Left colon (tissue), 2 donors: ENCODE data around the gene ZDHHC8. TPM values are rescaled to one million over a fixed set of nuclear protein-coding genes. Genes with fewer than 3 reads are reported as not detected.

ENCODE experiments used
- ATAC-seq: fragments of 200-7000 bp; cut with Tn5 transposase; one replicate; pipeline ENCODE4 v1.9.1; 2020; ENCODE audit warnings: mild to moderate bottlenecking, moderate library complexity
- DNase-seq, 2 donors: peaks; one replicate each; pipeline ENCODE4 v3.0.0-alpha.2; 2020
- intact Hi-C, 2 donors: fragments of 100-400 bp; cut with DNase I in 1 of 2; cut with micrococcal nuclease in 1 of 2; formaldehyde crosslinking; loops; one replicate each; pipeline versions ENCODE4 v1.11.2 to v1.14.0; 2022; cut with DNase I, micrococcal nuclease
- total RNA-seq, 2 donors: library from RNA; stranded (reverse); fragmentation: NEBNext Ultra II Directional; extraction: Animal tissue kit (Norgen Biotek cat#: 25700); gene quantifications; one replicate each; pipeline ENCODE4 v1.2.1, GENCODE V29; 2021
- donor health status: DM: no; HTN: no; CAD: no.
- donor health status: DM: yes; HTN: yes; CAD: no.

ZDHHC8 gene
- total RNA-seq, 2 donors from 2014 or later: 36.9 to 37.0 TPM

- peak; percentile 12 for ATAC-seq
- DNase-seq: no peak
- intact Hi-C loops: no loop called here
These were observed 20.4 kb upstream of the ZDHHC8 start for GRCh38 chr22:20111045-20111688.

DNA sequence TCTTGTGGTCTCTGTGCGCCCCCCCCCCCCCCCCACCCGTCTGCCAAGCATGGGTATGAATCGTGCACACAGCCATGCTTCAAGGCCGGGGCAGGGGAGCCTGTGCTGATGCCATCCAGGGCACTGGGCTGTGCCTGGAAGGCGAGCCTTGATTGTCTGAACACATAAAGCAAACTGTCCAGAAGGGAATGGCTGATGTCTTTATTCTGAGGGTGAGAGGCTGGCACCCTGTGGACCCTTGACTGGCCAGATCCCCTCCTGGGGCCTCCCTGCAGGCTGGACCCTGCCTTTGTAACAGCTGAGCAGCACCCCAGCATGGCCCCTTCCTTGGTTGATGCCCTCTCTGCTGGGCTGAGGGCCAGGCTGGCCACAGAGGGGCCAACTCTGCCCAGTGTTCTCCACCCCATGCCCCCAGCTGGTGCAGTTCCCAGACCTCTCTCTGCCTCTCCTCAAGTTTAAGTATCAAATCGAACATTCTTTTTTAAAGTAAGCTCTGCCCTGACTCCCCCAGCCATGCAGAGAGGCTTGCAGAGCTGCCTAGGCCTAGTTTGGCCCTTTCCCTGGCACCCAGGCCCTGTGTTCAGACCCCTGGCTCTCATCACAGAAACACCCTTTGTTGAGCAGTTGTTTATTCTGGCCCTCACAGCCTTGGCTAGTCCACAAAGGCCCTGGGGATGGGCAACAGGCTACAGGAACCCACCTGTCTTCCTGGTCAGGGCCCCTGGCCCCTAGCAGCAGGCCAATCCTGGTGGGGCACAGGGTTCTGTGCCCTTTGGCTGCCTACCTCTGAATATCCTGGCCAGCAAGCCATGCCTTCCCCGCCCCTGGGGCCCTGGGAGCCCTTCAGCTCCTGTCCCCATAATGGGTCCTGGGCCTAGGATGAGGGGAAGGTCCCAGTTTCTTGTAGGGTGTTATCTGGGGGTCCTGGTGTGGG, 19.6 kb upstream of the ZDHHC8 start:
- intact Hi-C loops: no loop called here
- no peak for DNase-seq

GRCh38 chr22:20112623-20113511, 18.7 kb upstream of the ZDHHC8 start:
- intact Hi-C loops: no loop called here
- DNase-seq (no peak), ATAC-seq (no peak)

More for the DNA sequence above, 19.6 kb upstream of the ZDHHC8 start:
- no peak for ATAC-seq

DNA sequence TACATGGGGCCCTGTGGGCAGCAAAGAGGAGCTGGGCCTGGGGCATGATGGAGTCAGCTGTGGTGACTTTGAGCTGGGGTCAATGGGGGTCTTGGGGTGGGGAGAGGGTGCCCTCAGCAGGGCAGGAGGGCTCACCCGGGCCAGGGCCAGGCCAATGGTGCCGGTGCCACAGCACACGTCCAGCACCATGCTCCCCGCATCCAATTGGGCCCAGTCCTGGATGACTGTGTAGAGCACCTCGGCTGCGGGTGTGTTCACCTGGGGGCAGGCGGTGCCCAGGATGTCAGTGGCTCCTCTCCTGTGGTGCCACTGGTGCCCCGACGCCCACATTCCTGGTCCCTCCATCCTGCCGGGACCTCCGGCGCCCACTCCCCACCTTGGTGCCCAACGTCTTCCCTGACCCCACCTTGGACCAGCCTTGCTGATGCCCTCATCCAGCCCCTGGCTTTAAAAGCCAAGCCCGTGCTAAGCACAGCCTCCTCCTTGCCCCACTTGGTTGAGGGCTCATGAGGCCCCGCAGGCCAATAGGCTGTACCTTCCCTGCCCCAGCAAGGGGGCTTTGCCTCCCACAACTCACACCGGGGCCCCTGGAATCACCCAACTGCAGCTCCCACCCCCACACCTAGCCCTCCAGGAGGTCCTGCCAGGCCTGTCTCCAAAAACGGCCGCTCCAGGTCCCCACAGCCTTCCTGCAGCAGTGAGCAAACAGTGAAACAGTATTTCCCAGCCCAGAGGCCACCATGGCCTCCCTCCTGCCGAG, 17.9 kb upstream of the ZDHHC8 start:
- no peak for ATAC-seq
- DNase-seq: no peak
- intact Hi-C loops: no loop called here

DNA sequence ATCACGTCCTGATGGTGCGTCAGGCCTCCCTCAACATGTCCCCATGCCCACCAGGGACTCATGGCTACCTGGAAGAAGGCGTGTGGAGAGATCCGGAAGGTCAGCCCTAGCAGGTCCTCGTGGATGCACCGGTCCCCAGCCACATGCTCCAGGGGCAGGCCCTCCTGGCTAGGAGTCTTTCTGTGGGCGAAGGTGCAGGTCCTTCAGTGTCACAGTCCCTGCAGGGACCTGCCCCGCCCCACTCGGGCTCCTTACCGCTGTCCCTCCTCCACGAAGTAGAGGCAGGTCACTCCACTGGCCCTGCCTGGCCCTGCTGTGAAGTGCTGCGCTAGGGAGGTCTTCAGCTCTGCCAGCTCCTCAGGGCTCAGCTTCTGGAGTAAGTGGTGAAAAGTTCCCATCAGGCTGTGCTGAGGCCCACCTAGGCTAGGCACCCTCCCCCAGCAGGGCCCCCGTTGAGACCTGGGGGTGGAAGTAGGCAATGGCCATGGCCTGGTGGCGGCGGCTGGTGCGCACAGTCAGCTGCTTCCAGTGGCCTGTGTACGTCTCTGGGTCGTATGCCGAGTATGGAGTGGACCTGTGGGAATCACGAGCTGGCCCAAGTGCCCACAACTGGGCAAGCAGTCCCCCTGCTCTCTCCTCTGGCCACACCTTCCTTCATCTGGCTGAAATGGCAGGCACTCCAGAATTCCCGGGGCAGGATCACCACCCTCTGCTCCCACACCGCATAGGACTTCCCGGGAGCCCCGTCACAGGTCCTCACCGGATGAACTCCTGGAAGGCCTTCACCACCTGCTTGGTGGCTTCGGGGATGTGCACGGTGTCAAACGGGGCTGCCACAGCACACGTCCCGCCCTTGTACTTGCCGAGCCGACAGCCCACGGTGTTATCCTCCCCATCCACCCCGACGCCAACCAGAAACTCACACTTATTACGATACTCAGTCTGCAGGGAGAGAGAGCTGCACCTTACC, 16.8 kb upstream of the ZDHHC8 start:
- DNase-seq: no peak
- intact Hi-C loops: no loop called here
- ATAC-seq: no peak

- DNase-seq: no peak
These were observed 15.8 kb upstream of the ZDHHC8 start, which contains the start of gene RANBP1 for GRCh38 chr22:20115691-20116375. TSS of gene RANBP1 (plus strand) at chr22:20116104. CDS start at chr22:20116185, 81 bp downstream.

DNA sequence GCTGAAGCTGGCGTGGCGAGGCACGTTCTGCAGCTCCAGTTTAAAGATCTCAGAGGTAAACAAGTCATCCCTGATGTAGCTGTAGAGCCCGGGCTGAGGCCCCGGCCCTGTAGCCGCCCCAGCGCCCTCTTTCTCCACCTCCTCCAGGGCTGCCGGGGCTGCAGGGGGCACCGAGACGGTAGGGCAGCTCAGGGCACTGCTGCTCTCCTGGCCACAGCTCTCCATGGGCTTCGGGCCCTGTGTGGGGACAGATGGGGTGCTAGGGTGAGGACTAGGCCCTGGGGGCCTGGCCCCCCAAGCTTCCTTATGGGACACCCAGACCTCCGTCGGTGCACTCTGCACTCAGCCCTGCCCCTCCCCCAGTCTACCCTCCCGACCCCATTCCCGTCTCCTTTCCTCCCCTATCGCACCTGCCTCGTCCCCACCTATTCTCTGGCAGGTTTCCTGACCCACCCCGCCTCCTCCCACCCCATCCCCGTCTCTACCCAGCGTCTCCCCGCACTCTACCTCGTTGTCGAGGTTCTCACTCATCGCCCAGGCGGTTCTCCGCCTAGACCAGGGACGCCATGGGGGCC, 15.1 kb upstream of the ZDHHC8 start:
- ATAC-seq (peak; percentile 8), DNase-seq (peak; percentile 54 to 59)
- intact Hi-C loops: no loop called here

More at GRCh38 chr22:20115691-20116375, 15.8 kb upstream of the ZDHHC8 start, which contains the start of gene RANBP1:
- intact Hi-C loops: no loop called here
- ATAC-seq: no peak

DNA sequence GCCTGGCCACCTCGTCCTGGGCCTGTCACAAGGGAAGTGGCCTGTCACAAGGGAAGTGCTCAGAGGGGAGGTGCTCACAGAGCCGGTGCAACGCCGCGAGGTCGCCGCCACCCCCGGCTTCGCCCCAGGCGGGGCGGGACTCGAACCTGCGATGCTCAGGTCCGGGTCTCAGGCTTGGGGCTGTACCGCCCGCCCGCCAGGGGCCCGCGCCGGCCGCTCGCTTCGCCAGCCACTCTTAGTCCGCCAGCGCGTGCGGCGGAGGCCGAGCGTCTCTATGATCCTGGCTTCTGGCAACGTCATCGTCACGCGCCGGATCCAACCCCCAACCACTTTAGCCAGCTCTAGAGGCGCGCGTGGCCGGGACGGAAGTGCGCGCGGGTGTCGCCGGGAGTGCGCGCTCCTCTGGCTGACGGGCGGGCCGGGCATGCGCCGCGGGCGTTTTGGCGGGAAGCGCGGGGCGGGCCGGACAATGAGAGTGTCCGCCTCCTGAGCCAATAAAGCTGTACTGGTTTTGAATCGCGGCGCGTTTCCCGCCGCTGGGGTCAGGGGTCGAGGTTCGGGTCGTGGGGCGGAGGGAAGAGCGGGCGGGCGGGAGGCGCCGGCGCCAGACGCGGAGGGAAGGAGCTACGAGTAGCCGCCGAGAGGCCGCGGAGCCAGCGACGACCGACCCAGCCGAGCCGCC, 14.5 kb upstream of the ZDHHC8 start, which contains the start of gene TRMT2A:
Gene TRMT2A, minus strand, starts transcription at position 276 of the 682 bp plus-strand sequence. CDS start 320 bp downstream, outside the sequence.
- peak; percentile 97 to 99 for DNase-seq
- ATAC-seq: peak; percentile 87
- intact Hi-C loops: no loop called here

DNA sequence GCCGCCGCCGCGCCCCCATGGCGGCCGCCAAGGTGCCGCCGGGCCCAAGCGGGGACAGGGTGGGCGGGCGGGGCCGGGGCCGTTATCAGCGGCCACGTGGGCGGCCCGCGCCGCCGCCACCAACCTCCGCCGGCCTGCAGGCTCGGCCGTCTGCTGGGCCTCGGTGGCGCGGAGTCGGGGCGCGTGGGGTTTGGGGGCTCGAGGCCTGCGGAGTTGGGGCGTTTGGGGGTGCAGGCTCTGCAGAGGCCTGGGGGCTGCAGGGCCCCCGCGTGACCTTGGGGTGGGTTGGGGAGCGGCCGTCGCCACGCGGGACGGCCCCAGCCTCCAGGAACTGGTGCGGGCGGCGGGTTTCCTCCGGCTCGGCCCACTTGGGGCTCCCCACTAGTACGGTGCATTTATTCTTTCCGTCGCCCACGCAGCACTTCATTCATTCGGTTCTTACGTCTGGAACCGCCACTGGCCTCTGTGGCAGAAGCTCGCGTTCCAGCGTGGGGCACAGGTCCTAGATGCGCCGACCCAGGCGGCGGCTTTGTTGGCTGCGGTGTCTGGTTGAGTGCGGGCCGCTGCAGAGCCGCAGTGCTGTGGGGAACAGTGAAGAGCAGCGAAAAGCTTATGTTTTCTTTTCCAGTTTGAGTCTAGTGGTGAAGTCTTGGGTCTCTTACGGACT, 13.8 kb upstream of the ZDHHC8 start:
- peak; percentile 0 for ATAC-seq
- peak in 1 of 2 donors; percentile 48 for DNase-seq
- intact Hi-C loops: no loop called here

GRCh38 chr22:20118300-20119020, 13.1 kb upstream of the ZDHHC8 start:
- ATAC-seq (no peak), DNase-seq (no peak)
- intact Hi-C loops: no loop called here

DNA sequence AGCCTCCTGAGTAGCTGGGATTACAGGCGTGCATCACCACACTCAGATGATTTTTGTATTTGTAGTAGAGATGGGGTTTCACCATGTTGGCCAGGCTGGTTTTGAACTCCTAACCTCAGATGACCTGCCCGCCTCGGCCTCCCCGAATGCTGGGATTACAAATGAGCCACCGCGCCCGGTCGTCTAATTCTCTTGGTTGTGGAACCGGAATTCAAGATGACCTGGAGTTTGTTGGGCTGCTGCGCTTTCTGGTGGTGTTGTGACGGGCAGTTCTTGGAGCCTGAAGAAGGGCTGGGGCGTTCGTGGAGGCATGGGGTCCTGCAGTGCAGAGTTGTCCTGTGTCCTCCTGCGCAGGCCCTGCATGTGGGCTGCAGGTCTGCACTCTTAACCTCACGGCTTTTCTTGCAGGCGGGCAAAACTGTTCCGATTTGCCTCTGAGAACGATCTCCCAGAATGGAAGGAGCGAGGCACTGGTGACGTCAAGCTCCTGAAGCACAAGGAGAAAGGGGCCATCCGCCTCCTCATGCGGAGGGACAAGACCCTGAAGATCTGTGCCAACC, 9.7 kb upstream of the ZDHHC8 start:
- intact Hi-C loops: no loop called here
- DNase-seq: no peak
- ATAC-seq: no peak

DNA sequence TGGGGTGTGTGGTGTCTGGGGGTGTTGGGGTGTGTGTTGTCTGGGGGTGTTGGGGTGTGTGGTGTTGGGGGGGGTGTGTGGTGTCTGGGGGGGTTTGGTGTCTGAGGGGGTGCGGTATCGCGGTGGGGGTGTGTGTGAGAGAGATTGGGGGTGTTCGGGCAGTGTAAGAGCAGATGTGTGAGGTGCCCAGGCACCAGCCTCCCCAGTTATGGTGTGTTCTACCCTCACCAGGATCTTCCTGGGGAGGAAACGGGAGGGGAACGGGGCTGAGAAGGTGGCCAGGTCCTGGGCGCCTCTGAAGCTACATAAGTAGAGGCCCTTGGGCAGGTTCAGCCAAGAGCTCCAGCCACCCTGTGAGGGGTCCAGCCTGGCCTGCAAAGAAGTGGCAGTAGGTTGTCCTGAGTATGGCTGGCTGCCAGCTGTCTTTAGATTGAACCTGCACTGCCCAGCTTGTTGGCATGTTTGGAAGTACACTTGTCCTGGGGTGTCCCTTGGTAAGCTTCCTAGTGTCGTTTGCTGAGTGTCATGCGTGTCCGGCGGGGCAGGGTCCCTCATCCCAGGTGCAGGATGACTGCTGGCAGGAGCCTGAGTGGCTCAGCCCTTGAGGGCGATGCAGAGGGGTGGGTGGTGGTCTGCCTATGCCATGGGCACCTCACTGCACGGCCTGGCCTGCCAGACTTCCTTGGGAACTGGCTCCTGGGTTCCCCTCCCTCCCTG, 8.1 kb upstream of the ZDHHC8 start:
- DNase-seq (no peak), ATAC-seq (no peak)
- intact Hi-C loops: no loop called here

DNA sequence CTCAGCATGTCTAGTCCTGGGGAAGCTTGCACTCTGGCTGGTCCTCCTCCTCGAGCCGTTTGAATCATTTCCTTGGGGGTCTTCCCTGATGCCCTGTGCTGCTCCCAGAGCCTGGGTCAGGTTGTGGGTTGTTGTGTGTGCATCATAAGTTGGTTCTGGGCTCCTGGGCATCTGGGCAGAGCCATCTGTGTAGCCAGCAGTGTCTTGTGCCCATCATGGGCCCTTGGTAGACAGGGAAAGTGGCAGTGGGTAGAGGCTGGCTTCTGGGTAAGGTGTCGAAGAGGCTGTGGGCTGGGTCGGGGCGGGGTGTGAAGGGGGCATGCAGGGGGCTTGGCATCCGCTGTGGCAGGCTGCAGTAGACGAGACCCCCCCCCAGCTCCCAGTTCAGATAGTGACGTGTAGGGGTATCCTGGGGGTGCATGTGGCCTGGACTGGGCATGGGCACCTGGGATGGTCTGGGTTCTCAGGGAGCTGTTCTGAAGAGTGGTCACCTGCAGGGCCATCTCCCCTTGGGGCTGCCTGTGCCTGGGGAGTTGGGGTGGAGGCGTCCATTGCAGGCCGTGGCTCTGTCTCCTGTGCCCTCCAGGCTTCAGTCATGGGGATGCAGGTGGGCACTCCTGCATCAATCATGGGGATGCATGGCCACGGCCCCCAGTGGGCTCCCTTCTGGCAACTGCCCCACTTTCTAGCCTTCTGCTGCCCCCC, 7.4 kb upstream of the ZDHHC8 start:
- no peak for DNase-seq
- intact Hi-C loops: no loop called here
- ATAC-seq: no peak
